GM12891 (cell line): Measurements from ENCODE around the gene TRPC6.

Experiments
- POLR2A ChIP-seq: IDR thresholded peaks from 2 replicates; pipeline ENCODE4 v1.6.1; 2011; ENCODE audit warnings: low read depth, low read length, control low read depth
- SPI1 ChIP-seq: IDR thresholded peaks from 2 replicates; pipeline ENCODE4 v1.6.1; 2011; ENCODE audit warnings: low read depth, low read length, control low read depth

DNA sequence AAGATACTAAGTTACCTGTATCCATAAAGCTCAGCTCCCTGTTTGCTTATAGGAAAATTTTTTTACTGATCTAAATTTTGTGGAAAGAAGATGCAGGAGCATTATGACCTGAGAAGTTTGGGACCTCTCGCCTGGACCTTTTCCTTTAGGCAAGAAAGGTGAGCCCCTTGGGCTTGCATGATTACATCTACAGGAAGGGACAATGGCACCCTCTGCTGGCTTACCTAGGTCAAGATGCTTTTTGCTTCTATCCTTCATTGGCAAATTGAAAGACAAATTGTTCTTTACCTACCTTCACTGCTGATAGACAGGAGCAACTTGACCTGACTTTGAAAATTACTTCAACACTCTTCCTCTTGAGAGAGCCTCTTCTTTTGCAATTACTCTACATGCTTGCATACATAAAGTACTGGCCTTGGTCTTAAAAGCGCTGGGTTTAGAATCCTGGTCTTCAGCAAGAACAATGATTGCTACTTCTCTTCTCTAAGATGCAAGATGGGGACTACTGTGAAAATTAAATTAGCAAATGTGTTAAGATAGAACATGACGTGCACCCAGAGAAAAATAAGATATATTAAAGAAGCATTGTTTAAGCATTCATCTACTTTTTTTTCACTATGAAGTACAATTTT lies 147.2 kb downstream of the TRPC6 start:
- TF ChIP-seq POLR2A: no peak
- TF ChIP-seq SPI1: no peak
